WTC11 (cell line): Measurements from ENCODE around the gene KIFC1. TPM values are rescaled to one million over a fixed set of nuclear protein-coding genes. Genes with fewer than 3 reads are reported as not detected.
"Not testable (repeated sequence)": the region's sequence is repeated elsewhere in the genome, so short reads cannot be mapped to it uniquely, and the experiment has no call there.

Experiments
- ATAC-seq: fragments of 200-7000 bp; cut with Tn5 transposase; 2 replicates; pipeline ENCODE4 v1.10.0; 2021; ENCODE audit warnings: mild to moderate bottlenecking, moderate library complexity
- CTCF ChIA-PET: fragments of 300-600 bp; sonication (Branson Sonifier 250); formaldehyde crosslinking; loops from one replicate; lab custom pipeline; 2021; ENCODE audit warnings: antibody characterized with exemption; lab: Charles Lee
- POLR2A ChIA-PET: fragments of 350-600 bp; sonication (Branson Sonifier 250); formaldehyde crosslinking; loops from one replicate; lab custom pipeline; 2021; ENCODE audit warnings: antibody characterized with exemption; lab: Charles Lee
- DNase-seq: peaks from one replicate; pipeline ENCODE4 v3.0.0; 2021; ENCODE audit warnings: low spot score
- H3K27ac Mint-ChIP-seq: 2 replicates; pipeline ENCODE4 v1.8.0; 2021; ENCODE audit warnings: mixed read lengths
- H3K27me3 Mint-ChIP-seq: 2 replicates; pipeline ENCODE4 v1.8.0; 2021; ENCODE audit warnings: low read depth, mild to moderate bottlenecking, moderate library complexity, mixed read lengths
- H3K36me3 Mint-ChIP-seq: 2 replicates; pipeline ENCODE4 v1.8.0; 2021; ENCODE audit warnings: mixed read lengths
- H3K4me1 Mint-ChIP-seq: 2 replicates; pipeline ENCODE4 v1.8.0; 2022; ENCODE audit warnings: mixed read lengths
- H3K4me3 Mint-ChIP-seq: 2 replicates; pipeline ENCODE4 v1.8.0; 2021; ENCODE audit warnings: mild to moderate bottlenecking, moderate library complexity, mixed read lengths
- H3K9me3 Mint-ChIP-seq: 2 replicates; pipeline ENCODE4 v1.8.0; 2021; ENCODE audit warnings: mixed read lengths
- ATF1 ChIP-seq: sonication (generic); formaldehyde crosslinking; IDR thresholded peaks from 2 replicates; pipeline ENCODE4 v1.8.1; 2023; ENCODE audit warnings: mild to moderate bottlenecking, moderate library complexity, missing genetic modification reagents
- ATF3 ChIP-seq: sonication (generic); formaldehyde crosslinking; conservative IDR thresholded peaks from 2 replicates; pipeline ENCODE4 v1.8.1; 2022; ENCODE audit warnings: mild to moderate bottlenecking, missing genetic modification reagents
- CBFB ChIP-seq: sonication (generic); formaldehyde crosslinking; IDR thresholded peaks from 2 replicates; pipeline ENCODE4 v1.8.1; 2022; ENCODE audit warnings: mild to moderate bottlenecking, low read depth, missing genetic modification reagents
- ELF4 ChIP-seq: sonication (generic); formaldehyde crosslinking; IDR thresholded peaks from 2 replicates; pipeline ENCODE4 v1.8.1; 2022; ENCODE audit warnings: low read depth, mild to moderate bottlenecking, moderate library complexity, missing genetic modification reagents
- GRHL2 ChIP-seq: fragments of 250-450 bp; sonication (Bioruptor Pico); IDR thresholded peaks from 2 replicates; pipeline ENCODE4 v1.8.0; 2022; ENCODE audit warnings: mild to moderate bottlenecking, moderate library complexity; ENCODE audit not compliant: insufficient replicate concordance, severe bottlenecking
- GTF2I ChIP-seq: fragments of 250-450 bp; sonication (Bioruptor Pico); conservative IDR thresholded peaks from 2 replicates; pipeline ENCODE4 v1.4.0; 2021; ENCODE audit warnings: mild to moderate bottlenecking
- JAZF1 ChIP-seq: fragments of 250-450 bp; sonication (Bioruptor Pico); IDR thresholded peaks from 2 replicates; pipeline ENCODE4 v1.9.0; 2021; ENCODE audit warnings: moderate library complexity, mild to moderate bottlenecking, inconsistent platforms
- RORB ChIP-seq: fragments of 250-450 bp; sonication (Bioruptor Pico); IDR thresholded peaks from 2 replicates; pipeline ENCODE4 v1.9.0; 2021; ENCODE audit warnings: mild to moderate bottlenecking
- SMAD4 ChIP-seq: sonication (generic); formaldehyde crosslinking; IDR thresholded peaks from 2 replicates; pipeline ENCODE4 v1.8.0; 2022; ENCODE audit warnings: mild to moderate bottlenecking, missing genetic modification reagents
- ZBTB43 ChIP-seq: sonication (generic); formaldehyde crosslinking; IDR thresholded peaks from 2 replicates; pipeline ENCODE4 v1.8.1; 2023; ENCODE audit warnings: mild to moderate bottlenecking, missing genetic modification reagents
- ZNF219 ChIP-seq: sonication (generic); formaldehyde crosslinking; IDR thresholded peaks from 2 replicates; pipeline ENCODE4 v1.8.0; 2023; ENCODE audit warnings: missing genetic modification reagents, mild to moderate bottlenecking, borderline replicate concordance
- ZNF232 ChIP-seq: sonication (generic); formaldehyde crosslinking; IDR thresholded peaks from 2 replicates; pipeline ENCODE4 v1.8.0; 2022; ENCODE audit warnings: mild to moderate bottlenecking, missing genetic modification reagents
- ZNF263 ChIP-seq: sonication (generic); formaldehyde crosslinking; IDR thresholded peaks from 2 replicates; pipeline ENCODE4 v1.8.1; 2022; ENCODE audit warnings: low read depth, mild to moderate bottlenecking, moderate library complexity, missing genetic modification reagents
- total RNA-seq: library from RNA; stranded (reverse); gene quantifications from 3 replicates; pipeline ENCODE4 v1.2.3, GENCODE V29; 2021
- TF ChIP-seq, protein P1 (sequence below): sonication (generic); formaldehyde crosslinking; IDR thresholded peaks from 2 replicates; pipeline ENCODE4 v1.8.1; 2022; ENCODE audit warnings: low read depth, mild to moderate bottlenecking, moderate library complexity, missing genetic modification reagents, borderline replicate concordance
- TF ChIP-seq, protein P2 (sequence below): sonication (generic); formaldehyde crosslinking; IDR thresholded peaks from 2 replicates; pipeline ENCODE4 v1.8.1; 2022; ENCODE audit warnings: missing genetic modification reagents, borderline replicate concordance
- TF ChIP-seq, protein P3 (sequence below): fragments of 250-450 bp; sonication (Bioruptor Pico); IDR thresholded peaks from 2 replicates; pipeline ENCODE4 v1.9.0; 2021; ENCODE audit warnings: moderate library complexity, mild to moderate bottlenecking, inconsistent platforms, borderline replicate concordance
- TF ChIP-seq, protein P4 (sequence below): sonication (generic); formaldehyde crosslinking; IDR thresholded peaks from 2 replicates; pipeline ENCODE4 v1.8.1; 2023; ENCODE audit warnings: mild to moderate bottlenecking, missing genetic modification reagents
- TF ChIP-seq, protein P5 (sequence below): sonication (generic); formaldehyde crosslinking; IDR thresholded peaks from 2 replicates; pipeline ENCODE4 v1.8.1; 2022; ENCODE audit warnings: mild to moderate bottlenecking, missing genetic modification reagents, moderate library complexity, borderline replicate concordance

The KIFC1 gene
- total RNA-seq, 1 experiment from 2014 or later: 97.3 TPM

GRCh38 chr6:33377171-33377570 lies 14.5 kb upstream of the KIFC1 start:
- no peak for DNase-seq
- Mint-ChIP-seq H3K27me3 (no peaks in the 10 kb centered on the region; the same call in 1 of the 2 replicates), H3K4me3 (no peak overlapping the region), H3K27ac (no peak overlapping the region), H3K36me3 (no peaks in the 10 kb centered on the region), H3K4me1 (peaks cover 32% of the 10 kb centered on the region), H3K9me3 (no peaks in the 10 kb centered on the region)
- ChIA-PET CTCF (no interaction called here), POLR2A (no interaction called here)
- no peak for ATAC-seq
- no peak for TF ChIP-seq GTF2I
- TF ChIP-seq, protein P1, sequence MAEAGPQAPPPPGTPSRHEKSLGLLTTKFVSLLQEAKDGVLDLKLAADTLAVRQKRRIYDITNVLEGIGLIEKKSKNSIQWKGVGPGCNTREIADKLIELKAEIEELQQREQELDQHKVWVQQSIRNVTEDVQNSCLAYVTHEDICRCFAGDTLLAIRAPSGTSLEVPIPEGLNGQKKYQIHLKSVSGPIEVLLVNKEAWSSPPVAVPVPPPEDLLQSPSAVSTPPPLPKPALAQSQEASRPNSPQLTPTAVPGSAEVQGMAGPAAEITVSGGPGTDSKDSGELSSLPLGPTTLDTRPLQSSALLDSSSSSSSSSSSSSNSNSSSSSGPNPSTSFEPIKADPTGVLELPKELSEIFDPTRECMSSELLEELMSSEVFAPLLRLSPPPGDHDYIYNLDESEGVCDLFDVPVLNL (CRISPR knock-in tag): no peak
- TF ChIP-seq, protein P2, sequence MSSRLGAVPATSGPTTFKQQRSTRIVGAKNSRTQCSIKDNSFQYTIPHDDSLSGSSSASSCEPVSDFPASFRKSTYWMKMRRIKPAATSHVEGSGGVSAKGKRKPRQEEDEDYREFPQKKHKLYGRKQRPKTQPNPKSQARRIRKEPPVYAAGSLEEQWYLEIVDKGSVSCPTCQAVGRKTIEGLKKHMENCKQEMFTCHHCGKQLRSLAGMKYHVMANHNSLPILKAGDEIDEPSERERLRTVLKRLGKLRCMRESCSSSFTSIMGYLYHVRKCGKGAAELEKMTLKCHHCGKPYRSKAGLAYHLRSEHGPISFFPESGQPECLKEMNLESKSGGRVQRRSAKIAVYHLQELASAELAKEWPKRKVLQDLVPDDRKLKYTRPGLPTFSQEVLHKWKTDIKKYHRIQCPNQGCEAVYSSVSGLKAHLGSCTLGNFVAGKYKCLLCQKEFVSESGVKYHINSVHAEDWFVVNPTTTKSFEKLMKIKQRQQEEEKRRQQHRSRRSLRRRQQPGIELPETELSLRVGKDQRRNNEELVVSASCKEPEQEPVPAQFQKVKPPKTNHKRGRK (CRISPR knock-in tag): no peak
- no peak for TF ChIP-seq RORB
- no peak for TF ChIP-seq ZNF232
- TF ChIP-seq, protein P3, sequence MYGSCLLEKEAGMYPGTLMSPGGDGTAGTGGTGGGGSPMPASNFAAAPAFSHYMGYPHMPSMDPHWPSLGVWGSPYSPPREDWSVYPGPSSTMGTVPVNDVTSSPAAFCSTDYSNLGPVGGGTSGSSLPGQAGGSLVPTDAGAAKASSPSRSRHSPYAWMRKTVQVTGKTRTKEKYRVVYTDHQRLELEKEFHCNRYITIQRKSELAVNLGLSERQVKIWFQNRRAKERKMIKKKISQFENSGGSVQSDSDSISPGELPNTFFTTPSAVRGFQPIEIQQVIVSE (CRISPR knock-in tag): no peak
- TF ChIP-seq ATF1: no peak
- no peak for TF ChIP-seq ZNF263 (CRISPR knock-in tag)
- TF ChIP-seq ZNF219 (CRISPR knock-in tag): no peak
- TF ChIP-seq, protein P4, sequence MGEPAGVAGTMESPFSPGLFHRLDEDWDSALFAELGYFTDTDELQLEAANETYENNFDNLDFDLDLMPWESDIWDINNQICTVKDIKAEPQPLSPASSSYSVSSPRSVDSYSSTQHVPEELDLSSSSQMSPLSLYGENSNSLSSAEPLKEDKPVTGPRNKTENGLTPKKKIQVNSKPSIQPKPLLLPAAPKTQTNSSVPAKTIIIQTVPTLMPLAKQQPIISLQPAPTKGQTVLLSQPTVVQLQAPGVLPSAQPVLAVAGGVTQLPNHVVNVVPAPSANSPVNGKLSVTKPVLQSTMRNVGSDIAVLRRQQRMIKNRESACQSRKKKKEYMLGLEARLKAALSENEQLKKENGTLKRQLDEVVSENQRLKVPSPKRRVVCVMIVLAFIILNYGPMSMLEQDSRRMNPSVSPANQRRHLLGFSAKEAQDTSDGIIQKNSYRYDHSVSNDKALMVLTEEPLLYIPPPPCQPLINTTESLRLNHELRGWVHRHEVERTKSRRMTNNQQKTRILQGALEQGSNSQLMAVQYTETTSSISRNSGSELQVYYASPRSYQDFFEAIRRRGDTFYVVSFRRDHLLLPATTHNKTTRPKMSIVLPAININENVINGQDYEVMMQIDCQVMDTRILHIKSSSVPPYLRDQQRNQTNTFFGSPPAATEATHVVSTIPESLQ (CRISPR knock-in tag): no peak
- no peak for TF ChIP-seq ATF3 (CRISPR knock-in tag)

- H3K27me3 Mint-ChIP-seq, H3K27ac Mint-ChIP-seq, ATAC-seq, POLR2A ChIA-PET, H3K36me3 Mint-ChIP-seq, DNase-seq, H3K9me3 Mint-ChIP-seq, H3K4me3 Mint-ChIP-seq: not testable (repeated sequence)
- peaks cover 18% of the 10 kb centered on the region for H3K4me1 Mint-ChIP-seq
- CTCF ChIA-PET: interaction anchor here (0.7 to 1.0 kb wide), 2 partner anchors 12 to 14 kb away, joined by 3 to 5 read pairs; no protein-coding TSS in a partner anchor
Measured at GRCh38 chr6:33379184-33379583, 12.4 kb upstream of the KIFC1 start.

- Mint-ChIP-seq H3K9me3 (no peaks in the 10 kb centered on the region), H3K27me3 (no peaks in the 10 kb centered on the region; the same call in 1 of the 2 replicates), H3K27ac (peak overlapping the region; percentile 24; the same call in 1 of the 2 replicates)
- TF ChIP-seq, protein P5, sequence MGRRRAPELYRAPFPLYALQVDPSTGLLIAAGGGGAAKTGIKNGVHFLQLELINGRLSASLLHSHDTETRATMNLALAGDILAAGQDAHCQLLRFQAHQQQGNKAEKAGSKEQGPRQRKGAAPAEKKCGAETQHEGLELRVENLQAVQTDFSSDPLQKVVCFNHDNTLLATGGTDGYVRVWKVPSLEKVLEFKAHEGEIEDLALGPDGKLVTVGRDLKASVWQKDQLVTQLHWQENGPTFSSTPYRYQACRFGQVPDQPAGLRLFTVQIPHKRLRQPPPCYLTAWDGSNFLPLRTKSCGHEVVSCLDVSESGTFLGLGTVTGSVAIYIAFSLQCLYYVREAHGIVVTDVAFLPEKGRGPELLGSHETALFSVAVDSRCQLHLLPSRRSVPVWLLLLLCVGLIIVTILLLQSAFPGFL (CRISPR knock-in tag): no peak
- no peak for TF ChIP-seq JAZF1 (CRISPR knock-in tag)
- no peak for TF ChIP-seq ZBTB43 (CRISPR knock-in tag)
- TF ChIP-seq SMAD4 (CRISPR knock-in tag): no peak
- no peak for TF ChIP-seq ELF4 (CRISPR knock-in tag)
- TF ChIP-seq, protein P2 (CRISPR knock-in tag): no peak
- no peak for TF ChIP-seq ZNF263 (CRISPR knock-in tag)
- TF ChIP-seq CBFB: no peak
- no peak for TF ChIP-seq GRHL2
- TF ChIP-seq ATF3 (CRISPR knock-in tag): no peak
- TF ChIP-seq, all 79 proteins: peak for 0
- ATAC-seq (no peak), DNase-seq (no peak)
- peaks cover 8% of the 10 kb centered on the region for H3K4me1 Mint-ChIP-seq
- POLR2A ChIA-PET: no interaction called here
- no peaks in the 10 kb centered on the region for H3K36me3 Mint-ChIP-seq
- H3K4me3 Mint-ChIP-seq: no peak overlapping the region
- CTCF ChIA-PET: no interaction called here
Measured at GRCh38 chr6:33380272-33380981, 11.2 kb upstream of the KIFC1 start.
